GM12878 (cell line): ENCODE measurements around the gene OR2B2.

Experiments
- CHD1 ChIP-seq: IDR thresholded peaks from 2 replicates; pipeline ENCODE4 v1.6.1; 2012; ENCODE audit warnings: low read depth, low read length, improper control_type of control experiment
- DPF2 ChIP-seq: fragments of 450-650 bp; IDR thresholded peaks from 2 replicates; pipeline ENCODE4 v1.6.1; 2017; ENCODE audit warnings: mild to moderate bottlenecking
- EZH2 ChIP-seq: IDR thresholded peaks from 2 replicates; pipeline ENCODE4 v1.6.1; 2012; ENCODE audit warnings: low read depth, mild to moderate bottlenecking, control low read depth, inconsistent platforms, low read length, borderline replicate concordance; ENCODE audit not compliant: control insufficient read depth
- NR2C2 ChIP-seq: IDR thresholded peaks from 2 replicates; pipeline ENCODE4 v1.6.1; 2011; ENCODE audit warnings: borderline replicate concordance, low read depth; ENCODE audit not compliant: control insufficient read depth, insufficient read length
- POLR2A ChIP-seq: IDR thresholded peaks from 2 replicates; pipeline ENCODE4 v1.6.1; 2011; ENCODE audit warnings: low read depth, mild to moderate bottlenecking, low read length
- RAD21 ChIP-seq: IDR thresholded peaks from 2 replicates; pipeline ENCODE4 v1.6.1; 2011; ENCODE audit warnings: mild to moderate bottlenecking, low read depth, low read length, moderate library complexity; ENCODE audit not compliant: insufficient read depth
- SIN3A ChIP-seq: IDR thresholded peaks from 2 replicates; pipeline ENCODE4 v1.6.1; 2012; ENCODE audit warnings: low read depth, low read length, improper control_type of control experiment
- SMC3 ChIP-seq: IDR thresholded peaks from 2 replicates; pipeline ENCODE4 v1.6.1; 2011; ENCODE audit warnings: low read length, improper control_type of control experiment, borderline replicate concordance
- TCF3 ChIP-seq: IDR thresholded peaks from 2 replicates; pipeline ENCODE4 v1.6.1; 2012; ENCODE audit warnings: low read depth, mild to moderate bottlenecking, low read length, borderline replicate concordance; ENCODE audit not compliant: insufficient read depth
- TF ChIP-seq, protein P1 (sequence below), 3 experiments: IDR thresholded peaks in 2 of 3; conservative IDR thresholded peaks in 1 of 3; 2 replicates each; pipeline ENCODE4 v1.5.1; 2011; ENCODE audit warnings: low read depth in 3 of 3, low read length in 3 of 3, mild to moderate bottlenecking in 3 of 3, control low read depth in 2 of 3, moderate library complexity in 2 of 3, inconsistent platforms in 1 of 3, mixed read lengths in 1 of 3; ENCODE audit not compliant: control insufficient read depth in 2 of 3, insufficient read depth in 1 of 3; ENCODE audit errors: extremely low read depth in 1 of 3
- TF ChIP-seq, protein P2 (sequence below): IDR thresholded peaks from 2 replicates; pipeline ENCODE4 v1.6.1; 2012; ENCODE audit warnings: low read depth, low read length, improper control_type of control experiment
- TF ChIP-seq, protein P3 (sequence below): fragments of 150-350 bp; IDR thresholded peaks from 2 replicates; pipeline ENCODE4 v1.6.1; 2014; ENCODE audit warnings: mild to moderate bottlenecking, low read depth, low read length

DNA sequence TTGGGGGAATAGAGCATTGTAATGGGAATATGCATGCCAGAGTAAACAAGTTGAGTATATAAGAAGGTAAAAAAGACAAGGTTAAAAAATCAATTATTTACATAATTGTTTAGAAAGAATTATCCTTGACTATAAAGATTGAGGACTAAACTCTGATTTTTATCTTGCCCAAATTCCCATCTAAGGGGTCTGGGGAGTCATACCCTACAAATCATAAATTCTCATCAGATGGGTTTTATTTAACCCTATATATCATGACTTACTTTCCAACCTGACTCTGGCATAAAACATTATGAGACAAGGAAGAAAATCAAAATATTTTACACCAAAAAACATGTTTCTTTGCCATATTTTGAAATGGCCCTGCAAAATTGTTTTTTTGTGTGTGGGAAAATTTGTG lies 12.7 kb downstream of the OR2B2 start:
- TF ChIP-seq RAD21 (no peak), CHD1 (no peak), DPF2 (no peak), EZH2 (no peak), SMC3 (no peak), NR2C2 (no peak), SIN3A (no peak), POLR2A (no peak), TCF3 (no peak)
- TF ChIP-seq, protein P1, sequence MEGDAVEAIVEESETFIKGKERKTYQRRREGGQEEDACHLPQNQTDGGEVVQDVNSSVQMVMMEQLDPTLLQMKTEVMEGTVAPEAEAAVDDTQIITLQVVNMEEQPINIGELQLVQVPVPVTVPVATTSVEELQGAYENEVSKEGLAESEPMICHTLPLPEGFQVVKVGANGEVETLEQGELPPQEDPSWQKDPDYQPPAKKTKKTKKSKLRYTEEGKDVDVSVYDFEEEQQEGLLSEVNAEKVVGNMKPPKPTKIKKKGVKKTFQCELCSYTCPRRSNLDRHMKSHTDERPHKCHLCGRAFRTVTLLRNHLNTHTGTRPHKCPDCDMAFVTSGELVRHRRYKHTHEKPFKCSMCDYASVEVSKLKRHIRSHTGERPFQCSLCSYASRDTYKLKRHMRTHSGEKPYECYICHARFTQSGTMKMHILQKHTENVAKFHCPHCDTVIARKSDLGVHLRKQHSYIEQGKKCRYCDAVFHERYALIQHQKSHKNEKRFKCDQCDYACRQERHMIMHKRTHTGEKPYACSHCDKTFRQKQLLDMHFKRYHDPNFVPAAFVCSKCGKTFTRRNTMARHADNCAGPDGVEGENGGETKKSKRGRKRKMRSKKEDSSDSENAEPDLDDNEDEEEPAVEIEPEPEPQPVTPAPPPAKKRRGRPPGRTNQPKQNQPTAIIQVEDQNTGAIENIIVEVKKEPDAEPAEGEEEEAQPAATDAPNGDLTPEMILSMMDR (IDR thresholded peaks at IDR 0.05 in 2 of 3, conservative IDR thresholded peaks at IDR 0.05 in 1 of 3; ENCODE audit: control insufficient read depth in 2 of 3, extremely low read depth in 1 of 3, insufficient read depth in 1 of 3, low read depth in 3 of 3, low read length in 3 of 3): no peak
- TF ChIP-seq, protein P2, sequence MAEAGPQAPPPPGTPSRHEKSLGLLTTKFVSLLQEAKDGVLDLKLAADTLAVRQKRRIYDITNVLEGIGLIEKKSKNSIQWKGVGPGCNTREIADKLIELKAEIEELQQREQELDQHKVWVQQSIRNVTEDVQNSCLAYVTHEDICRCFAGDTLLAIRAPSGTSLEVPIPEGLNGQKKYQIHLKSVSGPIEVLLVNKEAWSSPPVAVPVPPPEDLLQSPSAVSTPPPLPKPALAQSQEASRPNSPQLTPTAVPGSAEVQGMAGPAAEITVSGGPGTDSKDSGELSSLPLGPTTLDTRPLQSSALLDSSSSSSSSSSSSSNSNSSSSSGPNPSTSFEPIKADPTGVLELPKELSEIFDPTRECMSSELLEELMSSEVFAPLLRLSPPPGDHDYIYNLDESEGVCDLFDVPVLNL: no peak
- TF ChIP-seq, protein P3, sequence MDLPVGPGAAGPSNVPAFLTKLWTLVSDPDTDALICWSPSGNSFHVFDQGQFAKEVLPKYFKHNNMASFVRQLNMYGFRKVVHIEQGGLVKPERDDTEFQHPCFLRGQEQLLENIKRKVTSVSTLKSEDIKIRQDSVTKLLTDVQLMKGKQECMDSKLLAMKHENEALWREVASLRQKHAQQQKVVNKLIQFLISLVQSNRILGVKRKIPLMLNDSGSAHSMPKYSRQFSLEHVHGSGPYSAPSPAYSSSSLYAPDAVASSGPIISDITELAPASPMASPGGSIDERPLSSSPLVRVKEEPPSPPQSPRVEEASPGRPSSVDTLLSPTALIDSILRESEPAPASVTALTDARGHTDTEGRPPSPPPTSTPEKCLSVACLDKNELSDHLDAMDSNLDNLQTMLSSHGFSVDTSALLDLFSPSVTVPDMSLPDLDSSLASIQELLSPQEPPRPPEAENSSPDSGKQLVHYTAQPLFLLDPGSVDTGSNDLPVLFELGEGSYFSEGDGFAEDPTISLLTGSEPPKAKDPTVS: no peak
